CD14-positive monocyte (primary cell): ENCODE results near the gene MINAR1. TPM values are rescaled to one million over a fixed set of nuclear protein-coding genes. Genes with fewer than 3 reads are reported as not detected.

ENCODE experiments used
- DNase-seq, 3 donors: peaks; one replicate each; pipeline ENCODE4 v3.0.0-alpha.2; 2011 to 2022
- H2AFZ ChIP-seq: 2 replicates; pipeline ENCODE4 v1.6.0; 2012; ENCODE audit warnings: mild to moderate bottlenecking, low read depth, low read length, inconsistent platforms; ENCODE audit not compliant: insufficient read depth, poor library complexity, severe bottlenecking
- H3K27ac ChIP-seq, 2 donors: 1 replicate in 1 of 2; 2 replicates in 1 of 2; pipeline ENCODE4 v1.5.1; 2012 to 2013; ENCODE audit warnings: low read length in 2 of 2, control low read depth in 1 of 2, inconsistent platforms in 1 of 2, low read depth in 1 of 2, mild to moderate bottlenecking in 1 of 2
- H3K27me3 ChIP-seq, 2 donors: one replicate each; pipeline versions ENCODE4 v1.6.0 to v1.6.1; 2011 to 2013; ENCODE audit warnings: low read length in 2 of 2; ENCODE audit not compliant: control insufficient read depth in 2 of 2, insufficient read depth in 2 of 2
- H3K36me3 ChIP-seq, 2 donors: replicated peaks in 1 of 2; 1 replicate in 1 of 2; 2 replicates in 1 of 2; pipeline versions ENCODE4 v1.5.1 to v1.6.1; 2012 to 2013; ENCODE audit warnings: low read length in 2 of 2, control low read depth in 1 of 2, inconsistent platforms in 1 of 2, mild to moderate bottlenecking in 1 of 2; ENCODE audit not compliant: insufficient read depth in 2 of 2, control insufficient read depth in 1 of 2
- H3K4me1 ChIP-seq, 2 donors: 1 replicate in 1 of 2; 2 replicates in 1 of 2; pipeline versions ENCODE4 v1.5.1 to v1.6.1; 2012 to 2013; ENCODE audit warnings: low read length in 2 of 2, control low read depth in 1 of 2, inconsistent platforms in 1 of 2, mild to moderate bottlenecking in 1 of 2, moderate library complexity in 1 of 2; ENCODE audit not compliant: insufficient read depth in 2 of 2, control insufficient read depth in 1 of 2
- H3K4me2 ChIP-seq: replicated peaks from 2 replicates; pipeline ENCODE3; 2012; ENCODE audit warnings: low read length, moderate library complexity, mild to moderate bottlenecking; ENCODE audit not compliant: poor library complexity, severe bottlenecking; ENCODE audit errors: extremely low read depth
- H3K4me3 ChIP-seq, 3 experiments: fragments of 200-600 bp in 1 of 3; sonication (generic) in 1 of 3; replicated peaks in 1 of 3; 1 replicate in 2 of 3; 2 replicates in 1 of 3; pipeline ENCODE4 v1.5.1; 2011 to 2013; ENCODE audit warnings: low read length in 3 of 3, mild to moderate bottlenecking in 3 of 3, control low read depth in 2 of 3, low read depth in 2 of 3, inconsistent platforms in 1 of 3, moderate library complexity in 1 of 3
- H3K79me2 ChIP-seq: 2 replicates; pipeline ENCODE4 v1.6.0; 2012; ENCODE audit warnings: mild to moderate bottlenecking, control low read depth, inconsistent platforms, low read length, moderate library complexity; ENCODE audit not compliant: insufficient read depth
- H3K9ac ChIP-seq: 2 replicates; pipeline ENCODE4 v1.6.0; 2017; ENCODE audit warnings: low read length, mild to moderate bottlenecking; ENCODE audit not compliant: insufficient read depth, poor library complexity, severe bottlenecking
- H3K9me3 ChIP-seq, 2 donors: replicated peaks in 1 of 2; 1 replicate in 1 of 2; 2 replicates in 1 of 2; pipeline versions ENCODE4 v1.5.1 to v1.6.1; 2012 to 2013; ENCODE audit warnings: low read length in 2 of 2, control low read depth in 1 of 2; ENCODE audit not compliant: control insufficient read depth in 1 of 2, insufficient read depth in 1 of 2
- H4K20me1 ChIP-seq: 2 replicates; pipeline ENCODE4 v1.6.0; 2012; ENCODE audit warnings: mild to moderate bottlenecking, low read length, control low read depth, moderate library complexity; ENCODE audit not compliant: insufficient read depth
- H3K27ac Mint-ChIP-seq, 7 donors: one replicate each; pipeline ENCODE4 v1.8.0; 2020; ENCODE audit warnings: mild to moderate bottlenecking in 7 of 7, mixed read lengths in 7 of 7, moderate library complexity in 6 of 7, inconsistent platforms in 2 of 7
- H3K27me3 Mint-ChIP-seq, 3 donors: one replicate each; pipeline ENCODE4 v1.8.0; 2021 to 2022; ENCODE audit warnings: low read depth in 3 of 3, mild to moderate bottlenecking in 3 of 3, mixed read lengths in 3 of 3, moderate library complexity in 3 of 3, inconsistent platforms in 1 of 3
- H3K36me3 Mint-ChIP-seq, 2 donors: one replicate each; pipeline ENCODE4 v1.8.0; 2020; ENCODE audit warnings: mixed read lengths in 2 of 2, inconsistent platforms in 1 of 2, mild to moderate bottlenecking in 1 of 2
- H3K4me1 Mint-ChIP-seq: one replicate; pipeline ENCODE4 v1.8.0; 2020; ENCODE audit warnings: mild to moderate bottlenecking, mixed read lengths
- H3K4me3 Mint-ChIP-seq, 2 donors: one replicate each; pipeline ENCODE4 v1.8.0; 2020; ENCODE audit warnings: mild to moderate bottlenecking in 2 of 2, mixed read lengths in 2 of 2, moderate library complexity in 1 of 2
- H3K9me3 Mint-ChIP-seq, 7 donors: one replicate each; pipeline ENCODE4 v1.8.0; 2020 to 2022; ENCODE audit warnings: mixed read lengths in 7 of 7, mild to moderate bottlenecking in 6 of 7, moderate library complexity in 6 of 7, inconsistent platforms in 2 of 7
- WGBS: methylation state at CpG from one replicate; pipeline ENCODE4 v1.1.5; 2013; ENCODE audit warnings: missing lambda C conversion rate; ENCODE audit not compliant: insufficient coverage; 5-methylcytosine and 5-hydroxymethylcytosine counted together
- intact Hi-C, 2 donors: fragments of 100-400 bp; cut with micrococcal nuclease; formaldehyde crosslinking; loops; one replicate each; pipeline versions ENCODE4 v1.15.0 to v1.15.1; 2023
- polyA plus RNA-seq, 3 donors: library from polyadenylated mRNA; depleted of rRNA in 1 of 3; unstranded in 2 of 3; stranded (reverse) in 1 of 3; fragments of 300-500 nt in 2 of 3; fragments of >200 nt in 1 of 3; fragmentation: Illumina TruSeq in 2 of 3; gene quantifications; 1 replicate in 2 of 3; 2 replicates in 1 of 3; pipeline ENCODE4 v1.2.3, GENCODE V29; 2012 to 2021
- TF ChIP-seq, protein P1 (sequence below): fragments of 200-600 bp; IDR thresholded peaks from one replicate; pipeline ENCODE4 v1.8.0; 2022; ENCODE audit warnings: antibody characterized with exemption, mild to moderate bottlenecking

Gene MINAR1
- polyA plus RNA-seq, 3 donors = 0.04 to 0.19 TPM; not detected in 1

DNA sequence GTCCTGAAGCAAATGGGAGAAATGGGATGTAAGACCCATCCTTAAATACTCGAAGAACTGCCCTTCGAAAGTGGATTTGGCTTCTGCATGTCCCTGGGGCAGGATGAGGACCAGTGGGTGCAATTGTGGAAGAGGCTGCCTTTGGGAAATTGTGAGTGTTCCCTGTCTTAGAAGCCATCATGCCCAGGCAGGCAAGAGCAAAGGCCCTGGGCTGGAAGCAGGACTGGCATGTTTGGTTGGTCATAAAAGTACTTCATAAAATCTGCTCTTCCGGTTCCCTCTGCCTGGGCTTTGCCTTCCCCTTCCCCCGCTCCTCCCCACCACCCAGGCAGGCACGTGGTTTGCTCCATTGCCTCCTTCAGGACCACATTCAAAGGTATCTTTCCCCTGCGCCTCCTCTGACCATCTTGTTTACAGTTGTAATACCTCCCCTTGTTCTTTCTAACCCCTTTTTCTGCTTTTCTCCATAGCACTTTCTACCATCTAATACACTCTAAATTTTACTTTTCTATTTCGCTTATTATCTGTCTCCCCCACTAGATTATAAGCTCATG is 8.3 kb downstream of the MINAR1 start:
- no peak overlapping the region for H3K27ac Mint-ChIP-seq
- no peak for DNase-seq
- peaks cover 8 to 14% (median 10%) of the 10 kb centered on the region in 3 donors for H3K27me3 Mint-ChIP-seq
- no peaks in the 10 kb centered on the region for H3K36me3 Mint-ChIP-seq
- Histone ChIP-seq H3K27ac (no peak overlapping the region), H3K36me3 (no peaks in the 10 kb centered on the region), H3K9ac (no peak overlapping the region), H2AFZ (no peak overlapping the region), H3K79me2 (no peaks in the 10 kb centered on the region), H3K4me1 (no peaks in the 10 kb centered on the region), H4K20me1 (no peaks in the 10 kb centered on the region), H3K4me3 (no peak overlapping the region), H3K9me3 (peaks cover 0 to 1% of the 10 kb centered on the region in 2 donors), H3K4me2 (no peak overlapping the region), H3K27me3 (peaks cover 4 to 7% of the 10 kb centered on the region in 2 donors)
- H3K4me1 Mint-ChIP-seq = no peaks in the 10 kb centered on the region
- 79% methylated on average over 6 of the region's 7 CpGs for WGBS
- H3K9me3 Mint-ChIP-seq = peaks cover 0 to 2% (median 1%) of the 10 kb centered on the region in 7 donors
- TF ChIP-seq, protein P1, sequence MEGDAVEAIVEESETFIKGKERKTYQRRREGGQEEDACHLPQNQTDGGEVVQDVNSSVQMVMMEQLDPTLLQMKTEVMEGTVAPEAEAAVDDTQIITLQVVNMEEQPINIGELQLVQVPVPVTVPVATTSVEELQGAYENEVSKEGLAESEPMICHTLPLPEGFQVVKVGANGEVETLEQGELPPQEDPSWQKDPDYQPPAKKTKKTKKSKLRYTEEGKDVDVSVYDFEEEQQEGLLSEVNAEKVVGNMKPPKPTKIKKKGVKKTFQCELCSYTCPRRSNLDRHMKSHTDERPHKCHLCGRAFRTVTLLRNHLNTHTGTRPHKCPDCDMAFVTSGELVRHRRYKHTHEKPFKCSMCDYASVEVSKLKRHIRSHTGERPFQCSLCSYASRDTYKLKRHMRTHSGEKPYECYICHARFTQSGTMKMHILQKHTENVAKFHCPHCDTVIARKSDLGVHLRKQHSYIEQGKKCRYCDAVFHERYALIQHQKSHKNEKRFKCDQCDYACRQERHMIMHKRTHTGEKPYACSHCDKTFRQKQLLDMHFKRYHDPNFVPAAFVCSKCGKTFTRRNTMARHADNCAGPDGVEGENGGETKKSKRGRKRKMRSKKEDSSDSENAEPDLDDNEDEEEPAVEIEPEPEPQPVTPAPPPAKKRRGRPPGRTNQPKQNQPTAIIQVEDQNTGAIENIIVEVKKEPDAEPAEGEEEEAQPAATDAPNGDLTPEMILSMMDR = no peak
- no peak overlapping the region for H3K4me3 Mint-ChIP-seq
- intact Hi-C loops = no loop called here

DNA sequence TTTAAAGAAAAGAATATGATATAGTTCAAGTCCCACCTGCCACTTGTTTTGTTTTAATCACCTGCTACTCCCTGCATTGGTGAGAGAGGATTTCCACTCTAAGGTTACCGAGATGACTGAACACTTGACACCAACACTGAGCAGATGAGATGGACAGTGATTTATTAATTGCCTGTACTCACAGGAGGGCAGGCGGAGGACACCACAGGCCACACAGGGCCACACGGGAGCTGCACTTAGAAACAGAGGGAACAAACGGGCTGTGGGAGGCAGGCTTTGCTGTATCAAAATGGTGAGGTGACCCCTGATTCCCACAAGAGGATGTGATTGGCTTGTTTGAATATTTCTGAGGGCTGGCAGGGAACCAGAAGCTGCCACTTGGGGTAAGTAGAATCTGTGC is 10.8 kb downstream of the MINAR1 start:
- H3K9me3 Mint-ChIP-seq = peaks cover 2 to 16% (median 10%) of the 10 kb centered on the region in 7 donors
- peaks cover 4 to 5% (median 4%) of the 10 kb centered on the region in 3 donors for H3K27me3 Mint-ChIP-seq
- intact Hi-C loops = no loop called here
- no peak for DNase-seq
- Histone ChIP-seq H3K4me2 (no peak overlapping the region), H3K27ac (no peak overlapping the region), H3K9me3 (peaks cover 0 to 5% of the 10 kb centered on the region in 2 donors), H3K4me3 (no peak overlapping the region), H3K79me2 (no peaks in the 10 kb centered on the region), H3K9ac (no peak overlapping the region), H3K36me3 (no peaks in the 10 kb centered on the region), H4K20me1 (no peaks in the 10 kb centered on the region), H3K27me3 (peaks cover 0 to 3% of the 10 kb centered on the region in 2 donors), H3K4me1 (no peaks in the 10 kb centered on the region), H2AFZ (no peak overlapping the region)
- 100% methylated on average over 3 of the region's 4 CpGs for WGBS
- no peaks in the 10 kb centered on the region for H3K36me3 Mint-ChIP-seq
- H3K4me1 Mint-ChIP-seq = no peaks in the 10 kb centered on the region
- TF ChIP-seq, protein P1 = no peak
- H3K4me3 Mint-ChIP-seq = no peak overlapping the region
- no peak overlapping the region for H3K27ac Mint-ChIP-seq
